Posterior vena cava (tissue), 2 donors: ENCODE data around the gene KICS2. TPM values are rescaled to one million over a fixed set of nuclear protein-coding genes. Genes with fewer than 3 reads are reported as not detected.
A peak's percentile ranks its signal among the peaks of the same experiment; 100 is the strongest.

Experiments
- DNase-seq: peaks from one replicate; pipeline ENCODE4 v3.0.0-alpha.2; 2020; ENCODE audit warnings: low spot score
- intact Hi-C, 2 donors: fragments of 100-400 bp; cut with DNase I; formaldehyde crosslinking; loops; one replicate each; pipeline versions ENCODE4 v1.14.1 to v1.14.2; 2022 to 2023
- long read RNA-seq, 2 donors: library from polyadenylated mRNA; unstranded; transcript quantifications; one replicate each; pipeline ENCODE4 v2.0.0, GENCODE V29; 2020 to 2021
- total RNA-seq, 2 donors: library from RNA; stranded (reverse); fragmentation: NEBNext Ultra II Directional; extraction: Animal tissue kit (Norgen Biotek cat#: 25700); gene quantifications; one replicate each; pipeline ENCODE4 v1.2.1, GENCODE V29; 2021
- donor health status: DM: yes; HTN: yes; CAD: no.
- donor health status: DM: yes; HTN: yes; CAD: no.

Gene KICS2
- total RNA-seq: 1 to 10 TPM; 5.5 to 6.0 TPM
- long read RNA-seq, donor 1, partial matches to known transcripts: 0 of 1 reads
- long read RNA-seq, donor 1, other reads (novel, unspliced or antisense): 0 of 1 reads
- long read RNA-seq, donor 2, full-length matches to known transcripts: 8 of 10 reads
- long read RNA-seq, donor 2, partial matches to known transcripts: 0 of 10 reads
- long read RNA-seq, donor 2, other reads (novel, unspliced or antisense): 2 of 10 reads

DNA sequence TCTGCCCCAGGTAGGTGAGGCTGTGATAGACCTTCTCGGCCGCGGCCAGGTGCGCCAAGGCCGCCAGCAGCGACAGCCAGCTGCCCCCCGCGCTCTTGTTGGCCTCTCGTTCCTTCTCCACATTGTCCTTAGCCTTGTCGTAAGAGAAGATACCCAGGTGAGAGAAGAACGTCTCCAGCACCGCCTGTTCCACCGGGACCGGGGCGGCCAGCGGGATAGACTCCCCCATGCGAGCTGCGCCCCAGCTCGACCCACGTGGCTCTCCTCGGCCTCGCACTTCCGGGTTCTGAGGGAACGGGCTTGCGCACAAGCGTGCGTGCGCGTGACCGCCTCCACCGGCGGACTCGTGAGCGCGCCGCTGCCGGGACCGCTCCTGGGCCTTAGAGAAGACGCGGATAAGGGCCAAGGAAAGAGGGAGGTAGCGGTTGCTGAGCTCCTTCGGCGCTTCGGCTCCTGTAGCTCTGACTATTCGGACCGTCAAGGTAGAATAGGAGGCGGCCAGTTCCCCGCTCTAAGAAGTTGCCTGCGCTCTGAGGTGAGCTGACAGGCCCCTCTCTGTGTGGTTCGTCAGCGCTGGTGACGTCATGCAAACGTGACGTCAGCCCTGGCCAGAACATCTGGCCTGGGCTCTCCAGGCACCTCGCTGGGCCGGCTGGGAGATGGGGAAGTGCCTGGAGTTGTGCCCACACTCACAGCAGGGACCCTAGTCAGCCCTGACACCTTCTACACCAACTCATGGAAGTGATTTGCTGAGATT lies at the start of gene KICS2:
KICS2 (minus strand) TSS at position 288 of the 757 bp plus-strand sequence; CDS start at position 229, 59 bp downstream.
- intact Hi-C loops: no loop called here
- peak; percentile 98 for DNase-seq

DNA sequence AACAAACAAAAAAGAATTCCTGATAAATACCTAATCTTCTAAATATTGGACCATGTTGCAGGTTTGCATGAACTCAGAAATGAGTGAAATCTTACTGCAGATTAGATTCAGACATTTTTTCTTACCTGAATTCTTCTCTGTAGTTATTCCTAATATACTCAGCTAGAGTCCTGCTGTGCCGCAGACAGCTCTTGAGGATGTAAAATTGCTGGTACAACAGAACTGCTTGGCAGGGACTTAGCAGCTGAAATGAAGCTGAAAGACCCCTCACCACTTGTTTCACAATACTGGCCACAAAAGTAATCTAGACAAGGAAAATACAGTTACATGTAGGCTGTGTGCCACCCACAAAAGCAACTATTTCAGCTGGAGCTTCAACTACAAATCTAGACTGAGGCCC lies 48.3 kb upstream of the KICS2 start:
- intact Hi-C loops: no loop called here
- no peak for DNase-seq

DNA sequence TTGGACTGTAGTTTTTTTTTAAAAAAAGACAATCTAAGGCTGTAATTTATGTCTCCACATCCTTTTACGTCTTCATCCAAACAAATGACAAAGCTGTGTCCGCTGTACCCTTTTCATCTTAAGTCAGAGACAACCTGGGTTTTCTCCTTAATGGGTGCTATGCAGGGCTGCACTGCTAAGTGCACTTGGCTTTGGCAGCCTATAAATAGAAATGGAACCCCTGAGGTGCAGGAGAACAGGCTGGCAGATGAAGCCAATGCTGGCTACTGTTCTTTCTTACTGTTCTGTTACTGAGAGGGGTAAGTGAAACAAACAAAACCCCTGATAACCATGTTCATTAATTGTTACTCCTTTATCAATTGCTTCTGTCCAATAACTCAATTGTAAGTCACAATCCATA lies 47.1 kb upstream of the KICS2 start:
- no peak for DNase-seq
- intact Hi-C loops: no loop called here

DNA sequence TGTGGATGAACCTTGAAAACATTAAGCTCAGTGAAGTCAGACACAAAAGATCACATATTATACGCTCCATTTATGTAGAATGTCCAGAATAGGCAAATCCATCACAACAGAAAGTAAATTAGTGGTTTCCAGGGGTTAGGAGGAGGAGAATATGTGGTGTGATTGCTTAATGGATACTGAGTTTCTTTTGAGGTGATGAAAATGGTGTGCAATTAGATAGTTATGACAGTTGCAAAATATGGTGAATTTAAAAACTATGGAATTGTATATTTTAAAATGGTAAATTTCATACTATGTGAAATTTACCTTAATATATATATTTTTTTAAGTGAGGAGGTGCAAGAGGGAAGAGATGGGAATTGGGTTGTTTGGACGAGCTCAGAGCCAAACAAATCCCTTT lies 46.3 kb upstream of the KICS2 start:
- no peak for DNase-seq
- intact Hi-C loops: no loop called here

DNA sequence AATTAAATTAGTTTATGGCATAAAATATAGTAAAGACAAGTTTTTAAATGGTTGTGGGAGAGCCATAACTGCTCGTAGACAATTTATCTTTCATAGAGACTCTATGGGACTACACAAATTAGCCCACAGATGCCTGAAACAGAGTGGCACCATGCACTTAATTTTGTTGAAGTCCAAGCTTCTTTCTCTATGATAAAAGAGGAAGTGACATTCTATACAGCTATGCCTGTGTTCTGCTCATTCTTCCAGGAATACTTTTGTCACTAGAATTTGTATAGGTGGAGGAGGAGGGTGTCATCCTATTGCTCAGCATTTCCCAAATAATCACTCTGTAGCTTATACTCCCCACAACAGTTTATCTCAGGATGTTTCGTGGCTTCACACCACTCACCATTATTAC lies 43.7 kb upstream of the KICS2 start:
- no peak for DNase-seq
- intact Hi-C loops: no loop called here

DNA sequence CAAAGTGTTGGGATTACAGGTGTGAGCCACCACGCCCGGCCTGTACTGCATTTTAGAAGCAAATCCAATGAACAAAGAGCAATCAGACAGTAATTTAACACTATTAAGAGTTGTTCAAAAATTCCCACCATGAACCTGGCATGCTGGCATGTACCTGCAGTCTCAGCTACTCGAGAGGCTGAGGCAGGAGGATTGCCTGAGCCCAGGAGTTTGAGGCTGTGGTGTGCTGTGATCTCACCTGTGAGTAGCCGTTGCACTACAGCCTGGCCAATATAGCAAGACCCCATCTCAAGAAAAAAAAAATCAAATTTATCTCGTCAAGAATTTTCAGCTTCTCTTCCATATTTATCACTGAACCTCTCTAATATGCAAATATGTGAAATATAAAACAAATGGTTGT lies 39.7 kb upstream of the KICS2 start:
- peak; percentile 70 for DNase-seq
- intact Hi-C loops: no loop called here

DNA sequence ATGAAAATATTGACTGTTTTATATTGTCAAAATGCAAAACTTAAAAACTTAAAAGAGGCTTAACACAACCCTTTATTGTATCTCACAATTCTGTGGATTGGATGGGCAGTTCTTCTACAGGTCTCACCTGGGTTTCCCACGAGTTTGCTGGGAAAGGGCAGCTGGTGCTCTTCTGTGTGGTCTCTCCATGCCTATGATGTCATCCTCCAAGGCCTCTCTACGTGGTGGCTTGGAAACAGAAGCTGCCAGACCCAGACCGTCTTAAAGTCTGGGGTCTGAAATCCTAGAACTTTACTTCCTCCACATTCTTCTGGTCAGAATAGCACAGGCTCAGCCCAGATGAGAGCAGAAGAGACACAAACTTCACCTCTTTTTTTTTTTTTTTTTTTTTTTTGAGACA lies 36.5 kb upstream of the KICS2 start:
- intact Hi-C loops: loop anchor here in 1 of 2 donors (5.0 kb wide), 1 partner anchor 436 kb away; no protein-coding TSS in a partner anchor
- no peak for DNase-seq

DNA sequence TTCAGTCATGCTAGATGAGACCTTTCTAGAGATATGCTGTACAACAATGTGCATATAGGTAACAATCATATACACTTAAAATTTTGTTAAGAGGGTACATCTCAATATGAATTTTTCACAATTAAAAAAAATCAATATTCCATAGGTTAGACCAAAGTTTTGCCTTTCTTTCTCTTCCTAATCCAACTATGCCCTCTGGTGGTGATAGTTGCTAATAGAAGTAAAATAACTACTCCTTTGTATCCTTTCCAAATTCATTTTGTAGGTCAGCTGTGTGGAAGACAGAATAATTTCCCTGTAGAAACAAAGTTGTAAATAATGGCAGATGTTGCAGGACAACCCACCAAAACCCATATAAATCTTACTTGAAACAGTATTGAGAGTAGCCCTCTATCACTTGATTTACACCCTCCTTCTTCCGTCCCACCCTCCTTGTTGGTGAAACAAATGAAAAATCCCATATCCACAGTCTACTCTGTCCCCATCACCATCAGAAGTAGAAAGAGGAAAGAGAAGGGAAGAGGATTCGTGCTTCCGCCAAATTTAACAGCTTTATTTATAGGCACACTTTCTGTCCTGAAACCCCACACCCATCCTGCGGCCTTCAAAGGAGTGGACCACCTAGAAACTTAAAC lies 34.2 kb upstream of the KICS2 start:
- DNase-seq: no peak
- intact Hi-C loops: loop anchor here in 1 of 2 donors (2.0 to 5.0 kb wide), 2 partner anchors 415 to 434 kb away; no protein-coding TSS in a partner anchor

DNA sequence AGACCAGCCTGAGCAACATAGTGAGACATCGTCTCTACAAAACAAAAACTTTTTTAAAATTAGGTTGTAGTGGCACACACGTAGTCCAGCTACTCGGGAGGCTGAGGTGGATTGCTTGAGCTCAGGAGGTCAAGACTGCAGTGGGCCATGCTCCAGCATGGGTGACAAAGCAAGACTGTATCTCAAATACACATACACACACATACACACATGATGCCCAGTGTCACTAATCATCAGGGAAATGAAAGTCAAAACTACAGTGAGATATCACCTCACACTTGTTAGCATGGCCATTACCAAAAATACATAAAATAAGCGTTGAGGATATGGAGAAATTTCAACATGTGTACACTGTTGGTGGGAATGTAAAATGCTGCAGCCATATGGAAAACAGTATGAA lies 33.2 kb upstream of the KICS2 start:
- intact Hi-C loops: loop anchor here (2.0 to 5.0 kb wide), 2 partner anchors 414 to 433 kb away; no protein-coding TSS in a partner anchor
- no peak for DNase-seq

DNA sequence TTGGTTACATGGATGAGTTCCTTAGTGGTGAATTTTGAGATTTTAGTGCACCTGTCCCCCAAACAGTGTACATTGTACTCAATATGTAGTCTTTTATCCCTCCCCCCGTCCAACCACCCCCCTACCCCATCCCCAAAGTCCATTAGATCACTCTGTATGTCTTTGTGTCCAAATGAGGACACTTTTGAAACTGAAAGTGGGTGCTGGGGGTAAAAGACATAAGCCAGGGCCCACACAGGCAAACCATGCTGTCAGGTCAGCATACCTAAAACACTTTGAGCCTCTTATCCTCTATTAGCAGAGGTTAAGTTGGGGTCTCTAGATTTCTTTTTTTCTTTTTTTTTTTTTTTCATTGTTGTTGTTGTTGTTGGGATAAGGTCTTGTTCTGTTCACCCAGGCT lies 31.3 kb upstream of the KICS2 start:
- intact Hi-C loops: no loop called here
- DNase-seq: no peak

DNA sequence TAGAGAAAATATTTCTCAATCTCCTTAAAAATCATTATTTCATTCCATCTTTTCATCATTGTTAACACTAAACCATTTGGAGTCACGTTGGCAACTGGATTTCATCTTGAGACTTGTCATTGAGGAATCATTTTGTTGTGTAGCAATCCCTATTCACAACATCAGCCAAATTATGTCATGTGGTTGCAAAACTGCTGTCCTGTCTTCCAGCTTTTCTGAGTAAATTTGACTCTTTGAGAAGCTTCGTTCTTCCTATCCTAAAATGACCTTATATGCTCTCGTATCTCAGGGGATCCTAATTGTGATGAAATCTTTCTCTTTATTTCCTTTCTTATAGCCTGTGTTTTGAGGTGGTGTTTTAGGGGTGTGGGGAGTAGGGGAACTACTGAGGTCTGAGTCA lies 30.6 kb upstream of the KICS2 start:
- intact Hi-C loops: no loop called here
- no peak for DNase-seq

DNA sequence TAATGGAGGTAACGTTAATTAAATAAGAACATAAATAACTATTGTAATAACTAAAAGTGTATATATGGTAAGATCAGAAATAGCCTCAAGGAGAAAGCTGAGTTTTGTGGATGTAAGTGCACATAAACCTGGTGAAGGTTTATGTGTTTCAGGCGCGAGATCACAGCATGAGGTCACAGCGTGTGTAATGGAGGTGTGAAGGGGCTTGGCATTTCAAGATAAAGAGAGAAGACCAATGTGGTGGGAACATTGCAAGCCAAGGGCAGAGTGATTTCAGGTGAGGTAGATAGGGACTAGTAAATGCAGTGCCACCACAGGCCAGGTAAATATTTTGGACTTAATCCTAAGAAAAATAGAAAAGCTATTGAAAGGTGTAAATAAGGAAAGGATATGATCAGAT lies 21.7 kb upstream of the KICS2 start:
- intact Hi-C loops: no loop called here
- DNase-seq: no peak

DNA sequence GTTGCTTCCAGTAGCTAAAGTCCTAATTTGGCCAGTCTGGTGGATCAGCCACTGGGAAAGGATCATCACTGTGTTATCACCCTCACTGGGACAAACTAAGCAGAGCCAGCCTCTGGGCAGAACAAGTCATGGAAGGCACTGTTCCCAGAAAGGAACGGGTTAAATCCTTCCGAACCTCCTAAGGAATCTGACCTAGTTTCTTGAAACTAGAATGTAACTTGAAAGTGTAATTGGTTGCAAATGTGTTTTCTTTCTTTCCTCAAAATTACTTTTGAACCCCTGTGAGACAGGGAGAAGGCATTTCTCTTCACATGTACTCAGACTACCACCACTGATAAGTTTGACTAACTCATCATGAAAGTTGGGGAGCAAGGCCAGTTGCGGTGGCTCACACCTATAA lies 18.7 kb upstream of the KICS2 start:
- intact Hi-C loops: no loop called here
- no peak for DNase-seq

DNA sequence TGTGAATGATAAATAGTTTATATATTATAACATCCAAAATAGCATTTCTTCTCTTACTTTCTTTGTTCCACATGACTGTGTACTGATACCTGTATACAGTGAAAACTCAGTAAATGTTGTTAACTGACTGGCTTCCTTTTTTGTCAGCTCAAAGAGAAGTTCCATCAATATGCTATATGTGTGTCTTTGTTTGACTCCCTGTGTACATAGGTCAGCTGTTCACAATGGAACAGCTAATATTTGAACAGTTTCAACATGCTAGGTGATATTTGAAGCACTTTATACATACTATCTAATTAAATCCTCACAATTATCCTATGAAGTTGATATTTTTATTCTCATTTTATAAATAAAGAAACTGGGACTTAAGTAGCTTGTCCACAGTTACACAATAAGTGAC lies 15.3 kb upstream of the KICS2 start:
- intact Hi-C loops: no loop called here
- no peak for DNase-seq

DNA sequence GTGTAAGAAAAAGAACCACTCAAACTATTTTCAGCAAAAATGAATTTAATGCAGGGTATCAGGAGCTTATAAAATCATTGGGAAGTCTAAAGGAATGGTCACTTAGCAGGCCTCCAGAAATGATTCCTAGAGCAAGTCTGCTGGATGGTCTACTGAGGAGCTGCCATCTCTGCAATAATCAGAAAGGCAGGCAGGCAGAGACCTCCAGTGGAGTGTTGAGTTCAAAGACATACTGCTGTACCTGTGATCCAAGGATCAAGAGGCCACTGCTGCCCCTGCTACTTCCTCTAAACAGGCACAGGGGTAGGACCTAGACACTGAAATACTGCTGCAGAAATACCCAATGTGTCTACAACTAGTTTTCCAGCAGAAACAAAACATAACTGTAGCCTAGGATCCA lies 14.5 kb upstream of the KICS2 start:
- intact Hi-C loops: no loop called here
- no peak for DNase-seq

DNA sequence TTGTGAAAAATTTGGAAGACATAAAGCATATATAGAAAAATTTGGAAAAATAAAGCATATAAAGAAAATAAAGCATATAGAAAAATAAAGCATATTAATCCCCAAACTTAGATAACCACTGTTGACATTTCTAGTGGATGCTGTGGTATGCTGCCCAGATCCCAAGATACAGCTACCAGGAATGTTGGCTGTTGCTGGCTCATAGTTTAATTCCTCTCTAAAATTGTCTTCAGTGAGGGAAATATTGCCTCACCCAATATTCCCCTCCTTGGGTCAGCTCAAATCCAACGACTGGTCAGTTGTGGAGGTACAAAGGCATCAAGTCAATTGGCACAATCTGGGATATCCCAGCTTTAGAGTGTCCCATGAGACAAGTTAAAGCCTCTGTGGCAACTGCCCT lies 10.1 kb upstream of the KICS2 start:
- intact Hi-C loops: no loop called here
- DNase-seq: no peak

DNA sequence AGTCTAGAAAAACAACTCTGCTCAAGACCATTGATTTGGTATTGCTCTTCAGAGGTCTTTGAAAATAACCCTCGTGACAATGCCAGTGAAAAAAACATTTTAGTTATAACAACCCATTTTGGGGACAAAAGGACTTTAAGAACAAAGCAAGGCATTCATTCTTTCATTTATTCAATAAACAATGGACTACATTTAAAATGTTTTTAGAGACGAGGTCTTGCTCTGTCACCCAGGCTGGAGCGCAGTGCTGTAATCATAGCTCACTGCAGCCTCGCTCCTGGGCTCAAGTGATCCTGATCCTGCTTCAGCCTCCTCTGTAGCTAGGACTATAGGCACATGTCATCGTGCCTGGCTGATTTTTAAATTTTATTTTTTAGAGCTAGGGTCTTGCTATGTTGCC lies 7.7 kb upstream of the KICS2 start:
- intact Hi-C loops: no loop called here
- DNase-seq: no peak

DNA sequence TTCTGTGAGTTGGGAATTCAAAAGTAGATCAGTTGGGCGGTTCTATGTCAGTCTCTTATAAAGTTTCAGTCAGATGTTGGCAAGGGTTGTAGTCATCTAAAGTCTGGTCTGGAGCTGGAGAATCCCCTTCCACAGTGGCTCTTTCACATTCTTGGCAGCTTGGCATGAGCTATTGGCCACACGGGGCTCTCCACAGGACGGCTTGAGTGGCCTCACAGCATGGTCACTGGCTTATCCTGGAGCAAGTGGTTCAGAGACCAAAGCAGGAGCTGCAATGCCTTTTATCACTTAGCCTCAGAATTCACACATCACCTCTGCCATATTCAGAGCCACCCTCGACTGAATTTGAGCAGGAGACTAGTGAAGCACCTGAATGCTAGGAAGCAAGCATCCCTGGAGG lies 7.1 kb upstream of the KICS2 start:
- DNase-seq: no peak
- intact Hi-C loops: no loop called here

DNA sequence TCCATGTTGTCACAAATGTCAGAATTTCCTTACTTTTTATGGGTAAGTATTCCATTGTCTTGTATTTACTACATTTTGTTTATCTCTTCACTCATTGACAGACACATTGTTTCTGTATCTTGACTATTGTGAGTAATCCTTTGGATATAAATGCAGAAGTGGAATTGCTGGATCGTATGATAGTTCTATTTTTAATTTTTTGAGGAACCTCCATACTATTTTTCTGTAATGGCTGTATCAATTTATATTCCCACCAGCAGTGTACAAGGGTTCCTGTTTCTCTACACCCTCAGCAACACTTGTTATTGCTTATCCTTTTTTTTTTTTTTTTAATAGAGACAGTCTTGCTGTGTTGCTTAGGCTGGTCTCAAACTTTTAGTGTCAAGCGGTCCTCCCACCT lies 3.5 kb upstream of the KICS2 start:
- no peak for DNase-seq
- intact Hi-C loops: no loop called here

DNA sequence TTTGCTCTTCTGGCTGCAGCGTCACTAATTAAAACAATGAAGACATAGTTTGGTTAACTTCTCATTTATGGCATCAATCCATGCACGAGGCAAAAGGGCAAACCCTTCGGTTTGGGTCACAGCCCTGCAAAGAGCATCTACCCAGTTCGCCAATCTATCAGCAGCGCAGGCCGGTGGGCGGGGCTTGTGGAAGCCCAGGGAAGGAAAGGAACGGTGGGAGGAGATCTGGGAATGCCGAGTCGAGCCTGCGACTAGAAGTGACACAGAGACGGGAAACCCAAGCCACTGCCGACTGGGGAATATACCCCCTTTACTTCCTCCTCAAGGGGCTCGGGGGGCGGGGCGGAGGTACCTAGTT lies 466 bp downstream of the KICS2 start:
- intact Hi-C loops: no loop called here
- DNase-seq: peak; percentile 95

DNA sequence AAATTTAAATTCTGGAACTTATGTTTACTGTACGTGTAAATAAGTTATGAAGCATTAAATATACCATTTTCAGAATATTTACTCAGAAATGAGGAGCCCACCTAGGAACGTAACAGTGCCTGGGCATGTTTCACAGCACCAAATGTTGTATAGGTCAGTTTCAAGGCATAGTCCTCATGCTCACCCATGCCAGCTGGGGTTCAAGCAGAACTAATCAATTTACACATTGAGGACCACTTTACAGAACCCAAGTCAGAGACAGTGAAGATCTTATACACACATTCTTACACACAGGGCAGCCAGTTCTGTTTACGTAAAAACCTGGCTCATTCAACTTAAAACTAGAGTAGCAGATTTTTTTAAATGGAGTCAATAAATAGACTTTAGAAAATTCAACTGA lies 2.0 kb downstream of the KICS2 start:
- no peak for DNase-seq
- intact Hi-C loops: no loop called here
